Left ventricle myocardium inferior (tissue), 1 donor: ENCODE data around the gene IDI2. TPM values are rescaled to one million over a fixed set of nuclear protein-coding genes. Genes with fewer than 3 reads are reported as not detected.

Experiments
- DNase-seq: peaks from one replicate; pipeline ENCODE4 v3.0.0-alpha.2; 2020
- H3K27ac ChIP-seq: fragments of 200-600 bp; replicated peaks from 2 replicates; pipeline ENCODE4 v1.8.0; 2021
- H3K27me3 ChIP-seq: fragments of 200-600 bp; 2 replicates; pipeline ENCODE4 v1.8.0; 2021; ENCODE audit warnings: low read depth
- H3K36me3 ChIP-seq: fragments of 200-600 bp; 2 replicates; pipeline ENCODE4 v1.8.0; 2021
- H3K4me1 ChIP-seq: fragments of 200-600 bp; 2 replicates; pipeline ENCODE4 v1.8.0; 2021
- H3K4me3 ChIP-seq: fragments of 200-600 bp; 2 replicates; pipeline ENCODE4 v1.8.0; 2021; ENCODE audit warnings: mild to moderate bottlenecking, moderate library complexity
- H3K9me3 ChIP-seq: fragments of 200-600 bp; replicated peaks from 2 replicates; pipeline ENCODE4 v1.8.0; 2021
- CTCF ChIP-seq: fragments of 200-600 bp; IDR thresholded peaks from 2 replicates; pipeline ENCODE4 v1.8.0; 2021; ENCODE audit warnings: antibody characterized with exemption, mild to moderate bottlenecking, borderline replicate concordance
- intact Hi-C: fragments of 100-400 bp; cut with micrococcal nuclease; formaldehyde crosslinking; loops from one replicate; pipeline ENCODE4 v1.11.0; 2022
- total RNA-seq: library from RNA; stranded (reverse); fragmentation: NEBNext Ultra II Directional; extraction: Animal tissue kit (Norgen Biotek cat#: 25700); gene quantifications from one replicate; pipeline ENCODE4 v1.2.1, GENCODE V29; 2021
- donor health status: DM: no; HTN: yes; CAD: no; lungs with severe emphysema.

Gene IDI2
- total RNA-seq, 1 donor from 2014 or later: 0.33 TPM

- Histone ChIP-seq H3K4me1 (peaks cover 3% of the 10 kb centered on the region), H3K27ac (no peak overlapping the region), H3K9me3 (no peaks in the 10 kb centered on the region), H3K4me3 (no peak overlapping the region), H3K36me3 (peaks cover 82% of the 10 kb centered on the region), H3K27me3 (no peaks in the 10 kb centered on the region)
- intact Hi-C loops: no loop called here
- TF ChIP-seq CTCF: no peak
- no peak for DNase-seq
Measured at GRCh38 chr10:995559-995926, 30.1 kb downstream of the IDI2 start.

DNA sequence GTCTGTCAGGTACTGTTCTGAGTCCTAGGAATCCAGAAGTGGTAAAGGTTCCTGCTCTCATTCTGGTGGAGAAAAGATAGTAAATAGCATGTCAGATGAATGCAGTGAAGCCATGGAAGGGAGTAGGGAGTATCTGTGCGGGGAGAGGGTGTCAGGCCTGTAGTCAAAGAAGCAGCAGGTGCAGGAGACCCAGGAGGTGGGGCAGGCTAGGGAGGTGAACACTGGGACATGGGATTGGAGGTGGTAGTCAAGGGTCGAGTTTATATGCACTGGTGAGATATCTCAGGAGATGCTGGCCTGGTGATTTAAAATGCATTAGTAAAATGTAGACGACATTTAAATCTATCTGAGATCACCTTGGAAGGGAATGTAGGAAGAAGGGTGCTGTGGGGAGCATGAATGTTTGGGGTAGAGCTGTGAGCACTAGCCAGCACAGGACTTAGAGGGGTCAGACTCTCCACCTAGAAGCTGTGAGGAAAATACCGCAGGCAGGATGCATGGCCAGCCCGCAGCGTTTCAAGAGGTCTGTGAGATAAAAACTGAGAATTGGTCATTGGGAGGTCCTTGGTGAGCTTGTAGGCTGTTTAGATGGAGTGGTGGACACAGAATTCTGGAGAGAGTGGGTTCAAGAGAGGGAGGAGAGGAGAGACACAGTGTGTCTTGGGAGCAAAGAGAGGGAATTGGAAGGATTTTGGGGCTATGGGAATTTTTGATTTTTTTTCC is 30.7 kb downstream of the IDI2 start:
- Histone ChIP-seq H3K36me3 (peaks cover 77% of the 10 kb centered on the region), H3K4me3 (no peak overlapping the region), H3K9me3 (no peaks in the 10 kb centered on the region), H3K4me1 (peaks cover 8% of the 10 kb centered on the region), H3K27ac (no peak overlapping the region), H3K27me3 (no peaks in the 10 kb centered on the region)
- no peak for TF ChIP-seq CTCF
- no peak for DNase-seq
- intact Hi-C loops: no loop called here

DNA sequence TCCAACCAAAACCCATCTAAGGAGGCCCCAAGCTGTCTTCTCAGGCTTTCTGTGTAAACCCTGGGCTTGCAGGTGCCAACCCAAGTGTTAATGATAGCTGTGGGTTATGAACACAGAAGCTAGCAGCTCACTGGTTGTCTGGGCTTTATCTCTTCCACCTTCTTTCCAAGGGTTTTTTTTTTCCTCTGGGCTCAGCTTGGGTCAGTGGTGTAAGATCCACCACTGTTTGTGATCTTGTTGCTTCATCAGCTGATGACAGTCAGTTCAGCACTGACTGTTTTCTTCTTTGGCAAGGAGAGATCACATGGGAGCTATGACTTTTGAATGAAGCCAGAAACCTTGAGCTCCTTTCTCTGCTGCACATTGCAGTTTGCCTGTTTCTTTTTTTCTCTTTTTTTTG is 32.8 kb downstream of the IDI2 start:
- Histone ChIP-seq H3K4me1 (peaks cover 27% of the 10 kb centered on the region), H3K36me3 (peaks cover 56% of the 10 kb centered on the region), H3K9me3 (no peaks in the 10 kb centered on the region), H3K27ac (no peak overlapping the region), H3K4me3 (no peak overlapping the region), H3K27me3 (no peaks in the 10 kb centered on the region)
- no peak for TF ChIP-seq CTCF
- intact Hi-C loops: no loop called here
- no peak for DNase-seq

- no peak for DNase-seq
- no peaks in the 10 kb centered on the region for H3K9me3 ChIP-seq
- no peak overlapping the region for H3K27ac ChIP-seq
- no peaks in the 10 kb centered on the region for H3K27me3 ChIP-seq
- intact Hi-C loops: no loop called here
- peaks cover 52% of the 10 kb centered on the region for H3K36me3 ChIP-seq
- peaks cover 31% of the 10 kb centered on the region for H3K4me1 ChIP-seq
- no peak overlapping the region for H3K4me3 ChIP-seq
- no peak for TF ChIP-seq CTCF
Measured at GRCh38 chr10:992467-992866, 33.2 kb downstream of the IDI2 start.

DNA sequence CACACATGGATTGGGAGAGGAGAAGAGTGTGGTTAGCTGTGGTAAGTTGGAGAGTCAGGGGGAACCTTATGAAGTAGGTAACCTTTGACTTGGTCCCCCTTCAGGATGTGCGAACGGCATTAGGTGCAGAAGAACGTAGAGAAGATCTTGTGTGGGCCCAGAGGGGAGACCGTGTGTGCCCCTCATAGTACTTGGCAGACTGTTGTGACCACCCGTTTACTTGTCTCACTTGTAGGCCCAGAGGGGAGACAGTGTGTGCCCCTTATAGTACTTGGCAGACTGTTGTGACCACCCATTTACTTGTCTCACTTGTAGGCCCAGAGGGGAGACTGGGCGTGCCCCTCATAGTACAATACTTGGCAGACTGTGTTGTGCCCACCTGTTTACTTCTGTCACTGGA is 34.9 kb downstream of the IDI2 start:
- H3K36me3 ChIP-seq: peaks cover 35% of the 10 kb centered on the region
- H3K4me1 ChIP-seq: peaks cover 48% of the 10 kb centered on the region
- TF ChIP-seq CTCF: no peak
- H3K4me3 ChIP-seq: no peak overlapping the region
- no peak overlapping the region for H3K27ac ChIP-seq
- DNase-seq: no peak
- intact Hi-C loops: no loop called here
- H3K9me3 ChIP-seq: no peaks in the 10 kb centered on the region
- no peaks in the 10 kb centered on the region for H3K27me3 ChIP-seq
